ENCODE measurements around the gene AGAP1.

DNA sequence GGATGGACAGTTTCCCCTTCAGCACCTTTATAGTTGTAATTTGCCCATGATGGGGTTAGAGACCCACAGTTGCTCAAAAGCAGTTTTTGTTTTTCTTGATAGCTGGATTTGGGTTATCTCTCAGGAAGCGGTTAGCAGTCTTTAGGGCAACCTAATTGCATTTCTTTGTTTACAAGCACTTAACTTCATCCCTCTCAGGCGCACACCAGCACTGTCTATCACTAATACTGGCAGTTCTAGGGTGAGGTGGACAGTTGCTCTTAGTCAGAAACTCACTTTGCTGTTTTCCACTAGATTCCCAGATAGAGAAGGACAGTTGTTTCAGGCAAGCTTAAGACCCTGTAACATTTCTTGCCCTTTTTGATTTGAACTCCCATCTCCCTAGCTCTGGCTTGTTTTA is 146.0 kb downstream of the AGAP1 start:
- TF ChIP-seq POLR2AphosphoS5 (IDR thresholded peaks at IDR 0.05) (no peak), EP300 (conservative IDR thresholded peaks at IDR 0.05; ENCODE audit: poor library complexity, severe bottlenecking) (no peak), SMC3 (conservative IDR thresholded peaks at IDR 0.05; ENCODE audit: poor library complexity) (no peak), EZH2 (IDR thresholded peaks at IDR 0.05; ENCODE audit: borderline replicate concordance, insufficient read depth, low read length, poor library complexity, severe bottlenecking) (no peak), MXI1 (conservative IDR thresholded peaks at IDR 0.05; ENCODE audit: poor library complexity, severe bottlenecking) (no peak), TAF1 (IDR thresholded peaks at IDR 0.05; ENCODE audit: low read depth) (no peak)
- TF ChIP-seq, protein P1, sequence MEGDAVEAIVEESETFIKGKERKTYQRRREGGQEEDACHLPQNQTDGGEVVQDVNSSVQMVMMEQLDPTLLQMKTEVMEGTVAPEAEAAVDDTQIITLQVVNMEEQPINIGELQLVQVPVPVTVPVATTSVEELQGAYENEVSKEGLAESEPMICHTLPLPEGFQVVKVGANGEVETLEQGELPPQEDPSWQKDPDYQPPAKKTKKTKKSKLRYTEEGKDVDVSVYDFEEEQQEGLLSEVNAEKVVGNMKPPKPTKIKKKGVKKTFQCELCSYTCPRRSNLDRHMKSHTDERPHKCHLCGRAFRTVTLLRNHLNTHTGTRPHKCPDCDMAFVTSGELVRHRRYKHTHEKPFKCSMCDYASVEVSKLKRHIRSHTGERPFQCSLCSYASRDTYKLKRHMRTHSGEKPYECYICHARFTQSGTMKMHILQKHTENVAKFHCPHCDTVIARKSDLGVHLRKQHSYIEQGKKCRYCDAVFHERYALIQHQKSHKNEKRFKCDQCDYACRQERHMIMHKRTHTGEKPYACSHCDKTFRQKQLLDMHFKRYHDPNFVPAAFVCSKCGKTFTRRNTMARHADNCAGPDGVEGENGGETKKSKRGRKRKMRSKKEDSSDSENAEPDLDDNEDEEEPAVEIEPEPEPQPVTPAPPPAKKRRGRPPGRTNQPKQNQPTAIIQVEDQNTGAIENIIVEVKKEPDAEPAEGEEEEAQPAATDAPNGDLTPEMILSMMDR (IDR thresholded peaks at IDR 0.05; ENCODE audit: poor library complexity, severe bottlenecking) = no peak

Measured in neural cell (in vitro differentiated cells).